WTC11 (cell line): ENCODE results near the gene C9. TPM values are rescaled to one million over a fixed set of nuclear protein-coding genes. Genes with fewer than 3 reads are reported as not detected.

ENCODE experiments used
- ATAC-seq: fragments of 200-7000 bp; cut with Tn5 transposase; 2 replicates; pipeline ENCODE4 v1.10.0; 2021; ENCODE audit warnings: mild to moderate bottlenecking, moderate library complexity
- CTCF ChIA-PET: fragments of 300-600 bp; sonication (Branson Sonifier 250); formaldehyde crosslinking; loops from one replicate; lab custom pipeline; 2021; ENCODE audit warnings: antibody characterized with exemption; lab: Charles Lee
- POLR2A ChIA-PET: fragments of 350-600 bp; sonication (Branson Sonifier 250); formaldehyde crosslinking; loops from one replicate; lab custom pipeline; 2021; ENCODE audit warnings: antibody characterized with exemption; lab: Charles Lee
- DNase-seq: peaks from one replicate; pipeline ENCODE4 v3.0.0; 2021; ENCODE audit warnings: low spot score
- H3K27ac Mint-ChIP-seq: 2 replicates; pipeline ENCODE4 v1.8.0; 2021; ENCODE audit warnings: mixed read lengths
- H3K27me3 Mint-ChIP-seq: 2 replicates; pipeline ENCODE4 v1.8.0; 2021; ENCODE audit warnings: low read depth, mild to moderate bottlenecking, moderate library complexity, mixed read lengths
- H3K36me3 Mint-ChIP-seq: 2 replicates; pipeline ENCODE4 v1.8.0; 2021; ENCODE audit warnings: mixed read lengths
- H3K4me1 Mint-ChIP-seq: 2 replicates; pipeline ENCODE4 v1.8.0; 2022; ENCODE audit warnings: mixed read lengths
- H3K4me3 Mint-ChIP-seq: 2 replicates; pipeline ENCODE4 v1.8.0; 2021; ENCODE audit warnings: mild to moderate bottlenecking, moderate library complexity, mixed read lengths
- H3K9me3 Mint-ChIP-seq: 2 replicates; pipeline ENCODE4 v1.8.0; 2021; ENCODE audit warnings: mixed read lengths
- CBFB ChIP-seq: sonication (generic); formaldehyde crosslinking; IDR thresholded peaks from 2 replicates; pipeline ENCODE4 v1.8.1; 2022; ENCODE audit warnings: mild to moderate bottlenecking, low read depth, missing genetic modification reagents
- E2F5 ChIP-seq: sonication (generic); formaldehyde crosslinking; IDR thresholded peaks from 2 replicates; pipeline ENCODE4 v1.8.1; 2022; ENCODE audit warnings: mild to moderate bottlenecking, moderate library complexity, missing genetic modification reagents
- ELF4 ChIP-seq: sonication (generic); formaldehyde crosslinking; IDR thresholded peaks from 2 replicates; pipeline ENCODE4 v1.8.1; 2022; ENCODE audit warnings: low read depth, mild to moderate bottlenecking, moderate library complexity, missing genetic modification reagents
- EMX1 ChIP-seq: fragments of 250-450 bp; sonication (Bioruptor Pico); IDR thresholded peaks from 2 replicates; pipeline ENCODE4 v1.8.0; 2021; ENCODE audit warnings: mild to moderate bottlenecking
- FOXP4 ChIP-seq: sonication (generic); formaldehyde crosslinking; IDR thresholded peaks from 2 replicates; pipeline ENCODE4 v1.8.0; 2022; ENCODE audit warnings: mild to moderate bottlenecking, missing genetic modification reagents
- IRF2 ChIP-seq: sonication (generic); formaldehyde crosslinking; IDR thresholded peaks from 2 replicates; pipeline ENCODE4 v1.8.0; 2022; ENCODE audit warnings: low read depth, missing genetic modification reagents, borderline replicate concordance
- KAT7 ChIP-seq: sonication (generic); formaldehyde crosslinking; IDR thresholded peaks from 2 replicates; pipeline ENCODE4 v1.8.1; 2023; ENCODE audit warnings: missing genetic modification reagents, mild to moderate bottlenecking, borderline replicate concordance
- OVOL2 ChIP-seq: fragments of 250-450 bp; sonication (Bioruptor Pico); IDR thresholded peaks from 2 replicates; pipeline ENCODE4 v1.9.0; 2021; ENCODE audit warnings: mild to moderate bottlenecking, borderline replicate concordance
- RORB ChIP-seq: fragments of 250-450 bp; sonication (Bioruptor Pico); IDR thresholded peaks from 2 replicates; pipeline ENCODE4 v1.9.0; 2021; ENCODE audit warnings: mild to moderate bottlenecking
- TCF7 ChIP-seq: sonication (generic); formaldehyde crosslinking; IDR thresholded peaks from 2 replicates; pipeline ENCODE4 v1.8.0; 2022; ENCODE audit warnings: mild to moderate bottlenecking, low read depth, missing genetic modification reagents, moderate library complexity
- TEAD4 ChIP-seq: sonication (generic); formaldehyde crosslinking; IDR thresholded peaks from 2 replicates; pipeline ENCODE4 v1.8.0; 2022; ENCODE audit warnings: mild to moderate bottlenecking, missing genetic modification reagents
- ZNF232 ChIP-seq: sonication (generic); formaldehyde crosslinking; IDR thresholded peaks from 2 replicates; pipeline ENCODE4 v1.8.0; 2022; ENCODE audit warnings: mild to moderate bottlenecking, missing genetic modification reagents
- total RNA-seq: library from RNA; stranded (reverse); gene quantifications from 3 replicates; pipeline ENCODE4 v1.2.3, GENCODE V29; 2021
- TF ChIP-seq, protein P1 (sequence below): fragments of 250-450 bp; sonication (Bioruptor Pico); IDR thresholded peaks from 2 replicates; pipeline ENCODE4 v1.9.0; 2021; ENCODE audit warnings: moderate library complexity, mild to moderate bottlenecking, inconsistent platforms, borderline replicate concordance
- TF ChIP-seq, protein P2 (sequence below): fragments of 250-450 bp; sonication (Bioruptor Pico); conservative IDR thresholded peaks from 2 replicates; pipeline ENCODE4 v1.9.0; 2021; ENCODE audit warnings: mild to moderate bottlenecking
- TF ChIP-seq, protein P3 (sequence below): sonication (generic); formaldehyde crosslinking; IDR thresholded peaks from 2 replicates; pipeline ENCODE4 v1.8.1; 2022; ENCODE audit warnings: mild to moderate bottlenecking, missing genetic modification reagents, moderate library complexity, borderline replicate concordance
- TF ChIP-seq, protein P4 (sequence below): sonication (generic); formaldehyde crosslinking; IDR thresholded peaks from 2 replicates; pipeline ENCODE4 v1.8.0; 2022; ENCODE audit warnings: mild to moderate bottlenecking, missing genetic modification reagents
- TF ChIP-seq, protein P5 (sequence below): sonication (generic); formaldehyde crosslinking; IDR thresholded peaks from 2 replicates; pipeline ENCODE4 v1.8.1; 2023; ENCODE audit warnings: mild to moderate bottlenecking, missing genetic modification reagents, moderate library complexity
- TF ChIP-seq, protein P6 (sequence below): sonication (generic); formaldehyde crosslinking; conservative IDR thresholded peaks from 2 replicates; pipeline ENCODE4 v1.8.1; 2022; ENCODE audit warnings: mild to moderate bottlenecking, missing genetic modification reagents
- TF ChIP-seq, protein P7 (sequence below): sonication (generic); formaldehyde crosslinking; IDR thresholded peaks from 2 replicates; pipeline ENCODE4 v1.8.0; 2022; ENCODE audit warnings: mild to moderate bottlenecking, missing genetic modification reagents
- TF ChIP-seq, protein P8 (sequence below): fragments of 200-600 bp; IDR thresholded peaks from 2 replicates; pipeline ENCODE4 v1.8.0; 2022; ENCODE audit warnings: antibody characterized with exemption

The C9 gene
- total RNA-seq, 1 experiment from 2014 or later, result 0.07 TPM

DNA sequence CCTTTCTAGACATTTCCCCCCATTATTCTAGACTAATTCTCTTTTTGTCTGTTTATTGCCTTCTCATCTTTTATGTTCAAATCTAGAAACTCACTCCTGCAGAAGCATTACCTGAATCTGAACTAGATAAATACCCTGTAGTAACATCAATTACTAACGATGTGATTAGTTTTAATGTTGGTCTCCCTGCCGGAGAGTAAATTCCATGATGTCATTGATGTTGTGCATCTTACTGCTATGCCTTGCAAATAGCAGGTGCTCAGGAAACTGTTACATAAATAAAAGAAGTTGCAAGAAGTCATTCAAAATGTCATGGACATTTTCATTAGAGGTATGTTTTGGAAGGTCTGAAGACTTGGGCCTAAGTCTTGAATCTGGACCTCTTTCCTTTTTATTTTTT is 23.0 kb upstream of the C9 start:
- DNase-seq, result no peak
- Mint-ChIP-seq H3K27me3 (no peaks in the 10 kb centered on the region), H3K36me3 (no peaks in the 10 kb centered on the region), H3K27ac (no peak overlapping the region), H3K9me3 (no peaks in the 10 kb centered on the region), H3K4me3 (no peak overlapping the region), H3K4me1 (no peaks in the 10 kb centered on the region)
- TF ChIP-seq, protein P1, sequence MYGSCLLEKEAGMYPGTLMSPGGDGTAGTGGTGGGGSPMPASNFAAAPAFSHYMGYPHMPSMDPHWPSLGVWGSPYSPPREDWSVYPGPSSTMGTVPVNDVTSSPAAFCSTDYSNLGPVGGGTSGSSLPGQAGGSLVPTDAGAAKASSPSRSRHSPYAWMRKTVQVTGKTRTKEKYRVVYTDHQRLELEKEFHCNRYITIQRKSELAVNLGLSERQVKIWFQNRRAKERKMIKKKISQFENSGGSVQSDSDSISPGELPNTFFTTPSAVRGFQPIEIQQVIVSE, result no peak
- TF ChIP-seq, protein P2, sequence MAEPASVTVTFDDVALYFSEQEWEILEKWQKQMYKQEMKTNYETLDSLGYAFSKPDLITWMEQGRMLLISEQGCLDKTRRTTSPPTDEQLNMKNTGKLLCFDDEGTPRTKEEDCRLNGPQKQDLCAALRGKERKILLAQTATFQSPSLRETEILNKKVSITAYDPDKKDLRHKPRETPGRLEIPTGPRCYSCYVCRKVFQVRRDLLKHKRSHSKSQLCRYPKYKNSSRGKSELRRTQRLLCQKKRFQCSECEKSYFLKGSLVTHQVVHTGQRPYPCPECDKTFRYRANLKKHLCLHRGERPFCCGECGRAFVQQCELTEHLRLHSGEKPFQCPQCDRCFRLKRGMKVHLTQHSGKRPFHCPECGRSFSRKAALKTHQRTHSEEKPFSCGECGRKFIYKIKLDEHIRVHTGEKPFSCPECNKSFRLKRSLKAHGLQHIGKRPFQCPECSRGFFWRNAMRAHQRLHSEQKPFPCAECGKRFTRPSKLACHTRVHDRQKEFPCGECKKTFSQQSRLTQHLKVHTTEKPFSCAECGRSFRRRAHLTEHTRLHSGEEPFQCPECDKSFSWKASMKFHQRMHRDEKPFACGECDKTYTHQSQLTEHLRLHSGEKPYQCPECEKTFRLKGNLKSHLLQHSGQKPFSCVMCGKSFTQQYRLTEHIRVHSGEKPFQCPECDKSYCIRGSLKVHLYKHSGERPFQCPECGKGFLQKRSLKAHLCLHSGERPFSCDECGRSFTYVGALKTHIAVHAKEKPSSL (CRISPR knock-in tag), result no peak
- no peak for TF ChIP-seq KAT7 (CRISPR knock-in tag)
- TF ChIP-seq, protein P3, sequence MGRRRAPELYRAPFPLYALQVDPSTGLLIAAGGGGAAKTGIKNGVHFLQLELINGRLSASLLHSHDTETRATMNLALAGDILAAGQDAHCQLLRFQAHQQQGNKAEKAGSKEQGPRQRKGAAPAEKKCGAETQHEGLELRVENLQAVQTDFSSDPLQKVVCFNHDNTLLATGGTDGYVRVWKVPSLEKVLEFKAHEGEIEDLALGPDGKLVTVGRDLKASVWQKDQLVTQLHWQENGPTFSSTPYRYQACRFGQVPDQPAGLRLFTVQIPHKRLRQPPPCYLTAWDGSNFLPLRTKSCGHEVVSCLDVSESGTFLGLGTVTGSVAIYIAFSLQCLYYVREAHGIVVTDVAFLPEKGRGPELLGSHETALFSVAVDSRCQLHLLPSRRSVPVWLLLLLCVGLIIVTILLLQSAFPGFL (CRISPR knock-in tag), result no peak
- TF ChIP-seq IRF2 (CRISPR knock-in tag), result no peak
- no peak for TF ChIP-seq FOXP4 (CRISPR knock-in tag)
- no peak for TF ChIP-seq CBFB (CRISPR knock-in tag)
- no peak for TF ChIP-seq OVOL2 (CRISPR knock-in tag)
- no peak for TF ChIP-seq TCF7 (CRISPR knock-in tag)
- TF ChIP-seq, protein P4, sequence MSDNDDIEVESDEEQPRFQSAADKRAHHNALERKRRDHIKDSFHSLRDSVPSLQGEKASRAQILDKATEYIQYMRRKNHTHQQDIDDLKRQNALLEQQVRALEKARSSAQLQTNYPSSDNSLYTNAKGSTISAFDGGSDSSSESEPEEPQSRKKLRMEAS (CRISPR knock-in tag), result no peak
- TF ChIP-seq, protein P5, sequence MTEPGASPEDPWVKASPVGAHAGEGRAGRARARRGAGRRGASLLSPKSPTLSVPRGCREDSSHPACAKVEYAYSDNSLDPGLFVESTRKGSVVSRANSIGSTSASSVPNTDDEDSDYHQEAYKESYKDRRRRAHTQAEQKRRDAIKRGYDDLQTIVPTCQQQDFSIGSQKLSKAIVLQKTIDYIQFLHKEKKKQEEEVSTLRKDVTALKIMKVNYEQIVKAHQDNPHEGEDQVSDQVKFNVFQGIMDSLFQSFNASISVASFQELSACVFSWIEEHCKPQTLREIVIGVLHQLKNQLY (CRISPR knock-in tag), result no peak
- TF ChIP-seq RORB (CRISPR knock-in tag), result no peak
- TF ChIP-seq ELF4 (CRISPR knock-in tag), result no peak
- no peak for TF ChIP-seq TEAD4
- TF ChIP-seq, protein P6, sequence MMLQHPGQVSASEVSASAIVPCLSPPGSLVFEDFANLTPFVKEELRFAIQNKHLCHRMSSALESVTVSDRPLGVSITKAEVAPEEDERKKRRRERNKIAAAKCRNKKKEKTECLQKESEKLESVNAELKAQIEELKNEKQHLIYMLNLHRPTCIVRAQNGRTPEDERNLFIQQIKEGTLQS (CRISPR knock-in tag), result no peak
- no peak for TF ChIP-seq ZNF232 (CRISPR knock-in tag)
- TF ChIP-seq EMX1 (CRISPR knock-in tag), result no peak
- no peak for TF ChIP-seq E2F5 (CRISPR knock-in tag)
- TF ChIP-seq, protein P7, sequence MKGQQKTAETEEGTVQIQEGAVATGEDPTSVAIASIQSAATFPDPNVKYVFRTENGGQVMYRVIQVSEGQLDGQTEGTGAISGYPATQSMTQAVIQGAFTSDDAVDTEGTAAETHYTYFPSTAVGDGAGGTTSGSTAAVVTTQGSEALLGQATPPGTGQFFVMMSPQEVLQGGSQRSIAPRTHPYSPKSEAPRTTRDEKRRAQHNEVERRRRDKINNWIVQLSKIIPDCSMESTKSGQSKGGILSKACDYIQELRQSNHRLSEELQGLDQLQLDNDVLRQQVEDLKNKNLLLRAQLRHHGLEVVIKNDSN, result no peak
- TF ChIP-seq, protein P8, sequence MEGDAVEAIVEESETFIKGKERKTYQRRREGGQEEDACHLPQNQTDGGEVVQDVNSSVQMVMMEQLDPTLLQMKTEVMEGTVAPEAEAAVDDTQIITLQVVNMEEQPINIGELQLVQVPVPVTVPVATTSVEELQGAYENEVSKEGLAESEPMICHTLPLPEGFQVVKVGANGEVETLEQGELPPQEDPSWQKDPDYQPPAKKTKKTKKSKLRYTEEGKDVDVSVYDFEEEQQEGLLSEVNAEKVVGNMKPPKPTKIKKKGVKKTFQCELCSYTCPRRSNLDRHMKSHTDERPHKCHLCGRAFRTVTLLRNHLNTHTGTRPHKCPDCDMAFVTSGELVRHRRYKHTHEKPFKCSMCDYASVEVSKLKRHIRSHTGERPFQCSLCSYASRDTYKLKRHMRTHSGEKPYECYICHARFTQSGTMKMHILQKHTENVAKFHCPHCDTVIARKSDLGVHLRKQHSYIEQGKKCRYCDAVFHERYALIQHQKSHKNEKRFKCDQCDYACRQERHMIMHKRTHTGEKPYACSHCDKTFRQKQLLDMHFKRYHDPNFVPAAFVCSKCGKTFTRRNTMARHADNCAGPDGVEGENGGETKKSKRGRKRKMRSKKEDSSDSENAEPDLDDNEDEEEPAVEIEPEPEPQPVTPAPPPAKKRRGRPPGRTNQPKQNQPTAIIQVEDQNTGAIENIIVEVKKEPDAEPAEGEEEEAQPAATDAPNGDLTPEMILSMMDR, result no peak
- no peak for ATAC-seq
- ChIA-PET POLR2A (no interaction called here), CTCF (no interaction called here)
